ENCODE results near the gene GRIA3. TPM values are rescaled to one million over a fixed set of nuclear protein-coding genes. Genes with fewer than 3 reads are reported as not detected.

The GRIA3 gene
- polyA plus RNA-seq, 1 of the 3 experiments (the other 2 are of a cell fraction), result 0.15 TPM

- TF ChIP-seq RFX5 (IDR thresholded peaks at IDR 0.05; ENCODE audit: low read length) (no peak), FOSL2 (IDR thresholded peaks at IDR 0.05; ENCODE audit: borderline replicate concordance, low read depth) (no peak), ZBTB33 (IDR thresholded peaks at IDR 0.05; ENCODE audit: borderline replicate concordance, low read depth) (no peak), RXRA (IDR thresholded peaks at IDR 0.05; ENCODE audit: borderline replicate concordance, low read depth) (no peak), NFIC (IDR thresholded peaks at IDR 0.05; ENCODE audit: borderline replicate concordance) (no peak), POLR2AphosphoS5 (IDR thresholded peaks at IDR 0.05; ENCODE audit: low read depth, low read length) (no peak), YY1 (IDR thresholded peaks at IDR 0.05; ENCODE audit: low read depth) (no peak), RCOR1 (IDR thresholded peaks at IDR 0.05; ENCODE audit: low read length) (no peak), MXI1 (IDR thresholded peaks at IDR 0.05; ENCODE audit: low read depth, low read length) (no peak)
- TF ChIP-seq, protein P1, sequence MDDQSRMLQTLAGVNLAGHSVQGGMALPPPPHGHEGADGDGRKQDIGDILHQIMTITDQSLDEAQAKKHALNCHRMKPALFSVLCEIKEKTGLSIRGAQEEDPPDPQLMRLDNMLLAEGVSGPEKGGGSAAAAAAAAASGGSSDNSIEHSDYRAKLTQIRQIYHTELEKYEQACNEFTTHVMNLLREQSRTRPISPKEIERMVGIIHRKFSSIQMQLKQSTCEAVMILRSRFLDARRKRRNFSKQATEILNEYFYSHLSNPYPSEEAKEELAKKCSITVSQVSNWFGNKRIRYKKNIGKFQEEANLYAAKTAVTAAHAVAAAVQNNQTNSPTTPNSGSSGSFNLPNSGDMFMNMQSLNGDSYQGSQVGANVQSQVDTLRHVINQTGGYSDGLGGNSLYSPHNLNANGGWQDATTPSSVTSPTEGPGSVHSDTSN (IDR thresholded peaks at IDR 0.05), result no peak
These were observed 93.3 kb downstream of the GRIA3 start (continued) for GRCh38 chrX:123277347-123277746.

- no peaks in the 10 kb centered on the region for H3F3A ChIP-seq (replicated peaks; ENCODE audit: insufficient read depth)
- CTCF ChIA-PET, result interaction anchor here (1.6 kb wide), 1 partner anchor 145 kb away, joined by 4 read pairs; no protein-coding TSS in a partner anchor
- no peaks in the 10 kb centered on the region for H3K79me2 ChIP-seq (ENCODE audit: insufficient read depth)
- POLR2A ChIA-PET, result no interaction called here
- H3K4me3 ChIP-seq (ENCODE audit: low read depth in 2 of 2, low read length in 1 of 2), result no peak overlapping the region
- H3K27ac ChIP-seq (ENCODE audit: low read depth in 2 of 2, low read length in 1 of 2), result no peak overlapping the region
- H3K36me3 ChIP-seq (replicated peaks in 1 of 2; ENCODE audit: control insufficient read depth in 1 of 2, insufficient read depth in 2 of 2, low read length in 1 of 2), result no peaks in the 10 kb centered on the region
- H3K9ac ChIP-seq, result no peak overlapping the region
- no peak overlapping the region for H3K4me2 ChIP-seq
- no peaks in the 10 kb centered on the region for H3K9me2 ChIP-seq
- H4K20me1 ChIP-seq (ENCODE audit: insufficient read depth), result no peaks in the 10 kb centered on the region
- WGBS (ENCODE audit: low lambda C conversion rate), result 14% methylated on average over 3 of the region's 3 CpGs
- no peaks in the 10 kb centered on the region; a peak in 2 of 4 replicates for H3K4me1 ChIP-seq (ENCODE audit: control insufficient read depth in 1 of 2, insufficient read depth in 2 of 2, low read depth in 1 of 2, low read length in 1 of 2)
- no peak for TF ChIP-seq MEF2A (IDR thresholded peaks at IDR 0.05; ENCODE audit: borderline replicate concordance, low read depth)
- no peak for TF ChIP-seq JUND (IDR thresholded peaks at IDR 0.05)
- TF ChIP-seq YY1 (IDR thresholded peaks at IDR 0.05; ENCODE audit: low read depth), result no peak
- TF ChIP-seq, protein P2, sequence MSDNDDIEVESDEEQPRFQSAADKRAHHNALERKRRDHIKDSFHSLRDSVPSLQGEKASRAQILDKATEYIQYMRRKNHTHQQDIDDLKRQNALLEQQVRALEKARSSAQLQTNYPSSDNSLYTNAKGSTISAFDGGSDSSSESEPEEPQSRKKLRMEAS (IDR thresholded peaks at IDR 0.05; ENCODE audit: low read depth), result no peak
- TF ChIP-seq ZBTB33 (IDR thresholded peaks at IDR 0.05; ENCODE audit: borderline replicate concordance, low read depth), result no peak
- no peak for TF ChIP-seq GATA2 (CRISPR knock-in tag; IDR thresholded peaks at IDR 0.05)
- no peak for TF ChIP-seq EP300 (IDR thresholded peaks at IDR 0.05; ENCODE audit: borderline replicate concordance in 1 of 2, low read depth in 1 of 2, low read length in 1 of 2)
- no peak for TF ChIP-seq USF2 (IDR thresholded peaks at IDR 0.05; ENCODE audit: borderline replicate concordance, low read depth, low read length)
- TF ChIP-seq GABPA (IDR thresholded peaks at IDR 0.05; ENCODE audit: low read depth), result no peak
- no peak for TF ChIP-seq FOSL2 (IDR thresholded peaks at IDR 0.05; ENCODE audit: borderline replicate concordance, low read depth)
- no peak for TF ChIP-seq NFIC (IDR thresholded peaks at IDR 0.05; ENCODE audit: borderline replicate concordance)
- no peak for TF ChIP-seq NRF1 (IDR thresholded peaks at IDR 0.05; ENCODE audit: low read depth, low read length)
- no peak for TF ChIP-seq CTCF (IDR thresholded peaks at IDR 0.05)
- TF ChIP-seq, protein P3, sequence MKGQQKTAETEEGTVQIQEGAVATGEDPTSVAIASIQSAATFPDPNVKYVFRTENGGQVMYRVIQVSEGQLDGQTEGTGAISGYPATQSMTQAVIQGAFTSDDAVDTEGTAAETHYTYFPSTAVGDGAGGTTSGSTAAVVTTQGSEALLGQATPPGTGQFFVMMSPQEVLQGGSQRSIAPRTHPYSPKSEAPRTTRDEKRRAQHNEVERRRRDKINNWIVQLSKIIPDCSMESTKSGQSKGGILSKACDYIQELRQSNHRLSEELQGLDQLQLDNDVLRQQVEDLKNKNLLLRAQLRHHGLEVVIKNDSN (IDR thresholded peaks at IDR 0.05; ENCODE audit: borderline replicate concordance, low read depth), result no peak
- no peak for TF ChIP-seq TAF1 (IDR thresholded peaks at IDR 0.05; ENCODE audit: borderline replicate concordance, low read depth, low read length)
- peaks cover 4% of the 10 kb centered on the region; the same call in 1 of the 2 replicates for H3K27me3 ChIP-seq (ENCODE audit: insufficient read depth)
- DNase-seq, result no peak
- H3K9me3 ChIP-seq, result no peaks in the 10 kb centered on the region
- H2AFZ ChIP-seq (ENCODE audit: low read depth), result no peak overlapping the region
These were observed 93.7 kb downstream of the GRIA3 start for GRCh38 chrX:123277821-123278220.
